ENCODE data around the gene TCF19.

TCF19 gene

DNA sequence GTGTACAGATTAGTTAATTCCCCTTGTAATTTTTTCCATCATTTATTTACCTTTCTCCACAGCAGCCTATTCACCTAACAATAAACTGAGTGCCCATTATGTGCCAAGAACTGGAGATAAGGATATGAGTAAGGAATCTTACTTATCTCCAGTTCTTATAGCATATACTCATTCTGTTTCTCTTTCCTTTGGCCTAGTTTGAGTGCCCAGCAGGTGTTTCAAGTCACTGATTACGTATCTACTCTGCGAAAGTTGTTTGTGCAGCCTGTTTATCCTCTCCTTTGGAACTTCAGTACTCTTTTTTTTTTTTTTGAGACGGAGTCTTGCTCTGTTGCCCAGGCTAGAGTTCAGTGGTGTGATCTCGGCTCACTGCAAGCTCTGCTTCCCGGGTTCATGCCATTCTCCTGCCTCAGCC is 29.4 kb downstream of the TCF19 start (continued):
- no peak for TF ChIP-seq ZNF341 (tag by site-specific recombination; IDR thresholded peaks at IDR 0.05; ENCODE audit: low read depth)
- TF ChIP-seq, protein P1, sequence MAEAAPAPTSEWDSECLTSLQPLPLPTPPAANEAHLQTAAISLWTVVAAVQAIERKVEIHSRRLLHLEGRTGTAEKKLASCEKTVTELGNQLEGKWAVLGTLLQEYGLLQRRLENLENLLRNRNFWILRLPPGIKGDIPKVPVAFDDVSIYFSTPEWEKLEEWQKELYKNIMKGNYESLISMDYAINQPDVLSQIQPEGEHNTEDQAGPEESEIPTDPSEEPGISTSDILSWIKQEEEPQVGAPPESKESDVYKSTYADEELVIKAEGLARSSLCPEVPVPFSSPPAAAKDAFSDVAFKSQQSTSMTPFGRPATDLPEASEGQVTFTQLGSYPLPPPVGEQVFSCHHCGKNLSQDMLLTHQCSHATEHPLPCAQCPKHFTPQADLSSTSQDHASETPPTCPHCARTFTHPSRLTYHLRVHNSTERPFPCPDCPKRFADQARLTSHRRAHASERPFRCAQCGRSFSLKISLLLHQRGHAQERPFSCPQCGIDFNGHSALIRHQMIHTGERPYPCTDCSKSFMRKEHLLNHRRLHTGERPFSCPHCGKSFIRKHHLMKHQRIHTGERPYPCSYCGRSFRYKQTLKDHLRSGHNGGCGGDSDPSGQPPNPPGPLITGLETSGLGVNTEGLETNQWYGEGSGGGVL (tag by site-specific recombination; IDR thresholded peaks at IDR 0.05): no peak
- TF ChIP-seq GLI2 (tag by site-specific recombination; IDR thresholded peaks at IDR 0.05; ENCODE audit: borderline replicate concordance, low read depth): peak; percentile 67; the same call in 1 of the 2 replicates
- TF ChIP-seq, protein P2, sequence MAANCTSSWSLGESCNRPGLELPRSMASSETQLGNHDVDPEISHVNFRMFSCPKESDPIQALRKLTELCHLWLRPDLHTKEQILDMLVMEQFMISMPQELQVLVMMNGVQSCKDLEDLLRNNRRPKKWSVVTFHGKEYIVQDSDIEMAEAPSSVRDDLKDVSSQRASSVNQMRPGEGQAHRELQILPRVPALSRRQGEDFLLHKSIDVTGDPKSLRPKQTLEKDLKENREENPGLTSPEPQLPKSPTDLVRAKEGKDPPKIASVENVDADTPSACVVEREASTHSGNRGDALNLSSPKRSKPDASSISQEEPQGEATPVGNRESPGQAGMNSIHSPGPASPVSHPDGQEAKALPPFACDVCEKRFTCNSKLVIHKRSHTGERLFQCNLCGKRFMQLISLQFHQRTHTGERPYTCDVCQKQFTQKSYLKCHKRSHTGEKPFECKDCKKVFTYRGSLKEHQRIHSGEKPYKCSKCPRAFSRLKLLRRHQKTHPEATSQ (tag by site-specific recombination; IDR thresholded peaks at IDR 0.05): no peak
- TF ChIP-seq ZNF311 (tag by site-specific recombination; IDR thresholded peaks at IDR 0.05; ENCODE audit: borderline replicate concordance): no peak
- no peak for TF ChIP-seq SETDB1 (IDR thresholded peaks at IDR 0.05; ENCODE audit: insufficient read length, low read length)
- TF ChIP-seq, protein P3, sequence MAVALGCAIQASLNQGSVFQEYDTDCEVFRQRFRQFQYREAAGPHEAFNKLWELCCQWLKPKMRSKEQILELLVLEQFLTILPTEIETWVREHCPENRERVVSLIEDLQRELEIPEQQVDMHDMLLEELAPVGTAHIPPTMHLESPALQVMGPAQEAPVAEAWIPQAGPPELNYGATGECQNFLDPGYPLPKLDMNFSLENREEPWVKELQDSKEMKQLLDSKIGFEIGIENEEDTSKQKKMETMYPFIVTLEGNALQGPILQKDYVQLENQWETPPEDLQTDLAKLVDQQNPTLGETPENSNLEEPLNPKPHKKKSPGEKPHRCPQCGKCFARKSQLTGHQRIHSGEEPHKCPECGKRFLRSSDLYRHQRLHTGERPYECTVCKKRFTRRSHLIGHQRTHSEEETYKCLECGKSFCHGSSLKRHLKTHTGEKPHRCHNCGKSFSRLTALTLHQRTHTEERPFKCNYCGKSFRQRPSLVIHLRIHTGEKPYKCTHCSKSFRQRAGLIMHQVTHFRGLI (tag by site-specific recombination; IDR thresholded peaks at IDR 0.05): no peak
- TF ChIP-seq ZNF211 (tag by site-specific recombination; IDR thresholded peaks at IDR 0.05; ENCODE audit: low read depth): no peak
- TF ChIP-seq HOXC10 (CRISPR knock-in tag; IDR thresholded peaks at IDR 0.05): no peak
- TF ChIP-seq, protein P4, sequence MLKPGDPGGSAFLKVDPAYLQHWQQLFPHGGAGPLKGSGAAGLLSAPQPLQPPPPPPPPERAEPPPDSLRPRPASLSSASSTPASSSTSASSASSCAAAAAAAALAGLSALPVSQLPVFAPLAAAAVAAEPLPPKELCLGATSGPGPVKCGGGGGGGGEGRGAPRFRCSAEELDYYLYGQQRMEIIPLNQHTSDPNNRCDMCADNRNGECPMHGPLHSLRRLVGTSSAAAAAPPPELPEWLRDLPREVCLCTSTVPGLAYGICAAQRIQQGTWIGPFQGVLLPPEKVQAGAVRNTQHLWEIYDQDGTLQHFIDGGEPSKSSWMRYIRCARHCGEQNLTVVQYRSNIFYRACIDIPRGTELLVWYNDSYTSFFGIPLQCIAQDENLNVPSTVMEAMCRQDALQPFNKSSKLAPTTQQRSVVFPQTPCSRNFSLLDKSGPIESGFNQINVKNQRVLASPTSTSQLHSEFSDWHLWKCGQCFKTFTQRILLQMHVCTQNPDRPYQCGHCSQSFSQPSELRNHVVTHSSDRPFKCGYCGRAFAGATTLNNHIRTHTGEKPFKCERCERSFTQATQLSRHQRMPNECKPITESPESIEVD (tag by site-specific recombination; IDR thresholded peaks at IDR 0.05): no peak; the same call in 1 of the 2 replicates
- no peak for TF ChIP-seq ZNF23 (tag by site-specific recombination; IDR thresholded peaks at IDR 0.05; ENCODE audit: borderline replicate concordance)
- TF ChIP-seq ZNF548 (tag by site-specific recombination; IDR thresholded peaks at IDR 0.05): no peak
- TF ChIP-seq ZNF558 (tag by site-specific recombination; IDR thresholded peaks at IDR 0.05): no peak
- no peak for TF ChIP-seq HOXD13 (CRISPR knock-in tag; IDR thresholded peaks at IDR 0.05; ENCODE audit: borderline replicate concordance)
- no peak for TF ChIP-seq ZNF626 (tag by site-specific recombination; IDR thresholded peaks at IDR 0.05)
- TF ChIP-seq ZFP41 (tag by site-specific recombination; IDR thresholded peaks at IDR 0.05; ENCODE audit: borderline replicate concordance): no peak
- TF ChIP-seq, protein P5, sequence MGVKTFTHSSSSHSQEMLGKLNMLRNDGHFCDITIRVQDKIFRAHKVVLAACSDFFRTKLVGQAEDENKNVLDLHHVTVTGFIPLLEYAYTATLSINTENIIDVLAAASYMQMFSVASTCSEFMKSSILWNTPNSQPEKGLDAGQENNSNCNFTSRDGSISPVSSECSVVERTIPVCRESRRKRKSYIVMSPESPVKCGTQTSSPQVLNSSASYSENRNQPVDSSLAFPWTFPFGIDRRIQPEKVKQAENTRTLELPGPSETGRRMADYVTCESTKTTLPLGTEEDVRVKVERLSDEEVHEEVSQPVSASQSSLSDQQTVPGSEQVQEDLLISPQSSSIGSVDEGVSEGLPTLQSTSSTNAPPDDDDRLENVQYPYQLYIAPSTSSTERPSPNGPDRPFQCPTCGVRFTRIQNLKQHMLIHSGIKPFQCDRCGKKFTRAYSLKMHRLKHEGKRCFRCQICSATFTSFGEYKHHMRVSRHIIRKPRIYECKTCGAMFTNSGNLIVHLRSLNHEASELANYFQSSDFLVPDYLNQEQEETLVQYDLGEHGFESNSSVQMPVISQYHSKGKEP (tag by site-specific recombination; IDR thresholded peaks at IDR 0.05): no peak
- TF ChIP-seq ZNF623 (tag by site-specific recombination; IDR thresholded peaks at IDR 0.05): no peak
- TF ChIP-seq ZNF366 (tag by site-specific recombination; conservative IDR thresholded peaks at IDR 0.05): no peak
- no peak for TF ChIP-seq YY2 (tag by site-specific recombination; IDR thresholded peaks at IDR 0.05)
- TF ChIP-seq, protein P6, sequence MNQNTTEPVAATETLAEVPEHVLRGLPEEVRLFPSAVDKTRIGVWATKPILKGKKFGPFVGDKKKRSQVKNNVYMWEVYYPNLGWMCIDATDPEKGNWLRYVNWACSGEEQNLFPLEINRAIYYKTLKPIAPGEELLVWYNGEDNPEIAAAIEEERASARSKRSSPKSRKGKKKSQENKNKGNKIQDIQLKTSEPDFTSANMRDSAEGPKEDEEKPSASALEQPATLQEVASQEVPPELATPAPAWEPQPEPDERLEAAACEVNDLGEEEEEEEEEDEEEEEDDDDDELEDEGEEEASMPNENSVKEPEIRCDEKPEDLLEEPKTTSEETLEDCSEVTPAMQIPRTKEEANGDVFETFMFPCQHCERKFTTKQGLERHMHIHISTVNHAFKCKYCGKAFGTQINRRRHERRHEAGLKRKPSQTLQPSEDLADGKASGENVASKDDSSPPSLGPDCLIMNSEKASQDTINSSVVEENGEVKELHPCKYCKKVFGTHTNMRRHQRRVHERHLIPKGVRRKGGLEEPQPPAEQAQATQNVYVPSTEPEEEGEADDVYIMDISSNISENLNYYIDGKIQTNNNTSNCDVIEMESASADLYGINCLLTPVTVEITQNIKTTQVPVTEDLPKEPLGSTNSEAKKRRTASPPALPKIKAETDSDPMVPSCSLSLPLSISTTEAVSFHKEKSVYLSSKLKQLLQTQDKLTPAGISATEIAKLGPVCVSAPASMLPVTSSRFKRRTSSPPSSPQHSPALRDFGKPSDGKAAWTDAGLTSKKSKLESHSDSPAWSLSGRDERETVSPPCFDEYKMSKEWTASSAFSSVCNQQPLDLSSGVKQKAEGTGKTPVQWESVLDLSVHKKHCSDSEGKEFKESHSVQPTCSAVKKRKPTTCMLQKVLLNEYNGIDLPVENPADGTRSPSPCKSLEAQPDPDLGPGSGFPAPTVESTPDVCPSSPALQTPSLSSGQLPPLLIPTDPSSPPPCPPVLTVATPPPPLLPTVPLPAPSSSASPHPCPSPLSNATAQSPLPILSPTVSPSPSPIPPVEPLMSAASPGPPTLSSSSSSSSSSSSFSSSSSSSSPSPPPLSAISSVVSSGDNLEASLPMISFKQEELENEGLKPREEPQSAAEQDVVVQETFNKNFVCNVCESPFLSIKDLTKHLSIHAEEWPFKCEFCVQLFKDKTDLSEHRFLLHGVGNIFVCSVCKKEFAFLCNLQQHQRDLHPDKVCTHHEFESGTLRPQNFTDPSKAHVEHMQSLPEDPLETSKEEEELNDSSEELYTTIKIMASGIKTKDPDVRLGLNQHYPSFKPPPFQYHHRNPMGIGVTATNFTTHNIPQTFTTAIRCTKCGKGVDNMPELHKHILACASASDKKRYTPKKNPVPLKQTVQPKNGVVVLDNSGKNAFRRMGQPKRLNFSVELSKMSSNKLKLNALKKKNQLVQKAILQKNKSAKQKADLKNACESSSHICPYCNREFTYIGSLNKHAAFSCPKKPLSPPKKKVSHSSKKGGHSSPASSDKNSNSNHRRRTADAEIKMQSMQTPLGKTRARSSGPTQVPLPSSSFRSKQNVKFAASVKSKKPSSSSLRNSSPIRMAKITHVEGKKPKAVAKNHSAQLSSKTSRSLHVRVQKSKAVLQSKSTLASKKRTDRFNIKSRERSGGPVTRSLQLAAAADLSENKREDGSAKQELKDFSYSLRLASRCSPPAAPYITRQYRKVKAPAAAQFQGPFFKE (tag by site-specific recombination; IDR thresholded peaks at IDR 0.05; ENCODE audit: borderline replicate concordance): no peak
- no peak for TF ChIP-seq ZNF549 (tag by site-specific recombination; IDR thresholded peaks at IDR 0.05)
- no peak for TF ChIP-seq ZNF529 (tag by site-specific recombination; IDR thresholded peaks at IDR 0.05; ENCODE audit: insufficient replicate concordance)
- TF ChIP-seq, protein P7, sequence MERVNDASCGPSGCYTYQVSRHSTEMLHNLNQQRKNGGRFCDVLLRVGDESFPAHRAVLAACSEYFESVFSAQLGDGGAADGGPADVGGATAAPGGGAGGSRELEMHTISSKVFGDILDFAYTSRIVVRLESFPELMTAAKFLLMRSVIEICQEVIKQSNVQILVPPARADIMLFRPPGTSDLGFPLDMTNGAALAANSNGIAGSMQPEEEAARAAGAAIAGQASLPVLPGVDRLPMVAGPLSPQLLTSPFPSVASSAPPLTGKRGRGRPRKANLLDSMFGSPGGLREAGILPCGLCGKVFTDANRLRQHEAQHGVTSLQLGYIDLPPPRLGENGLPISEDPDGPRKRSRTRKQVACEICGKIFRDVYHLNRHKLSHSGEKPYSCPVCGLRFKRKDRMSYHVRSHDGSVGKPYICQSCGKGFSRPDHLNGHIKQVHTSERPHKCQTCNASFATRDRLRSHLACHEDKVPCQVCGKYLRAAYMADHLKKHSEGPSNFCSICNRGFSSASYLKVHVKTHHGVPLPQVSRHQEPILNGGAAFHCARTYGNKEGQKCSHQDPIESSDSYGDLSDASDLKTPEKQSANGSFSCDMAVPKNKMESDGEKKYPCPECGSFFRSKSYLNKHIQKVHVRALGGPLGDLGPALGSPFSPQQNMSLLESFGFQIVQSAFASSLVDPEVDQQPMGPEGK (tag by site-specific recombination; IDR thresholded peaks at IDR 0.05): no peak
